HG02981 (cell line): ENCODE measurements around the gene SETD7.

Source experiments
- ATAC-seq: cut with Tn5 transposase; IDR thresholded peaks from one replicate; pipeline ENCODE4 v1.9.1; 2021; ENCODE audit warnings: mild to moderate bottlenecking, moderate library complexity; ENCODE audit not compliant: unreplicated experiment

Gene SETD7

GRCh38 chr4:139575072-139575471 lies 19.1 kb upstream of the SETD7 start:
- ATAC-seq: no peak

GRCh38 chr4:139574641-139575040 lies 18.6 kb upstream of the SETD7 start:
- ATAC-seq: no peak

- ATAC-seq: no peak
These were observed 12.4 kb upstream of the SETD7 start for GRCh38 chr4:139568206-139568955.

GRCh38 chr4:139567159-139567870 lies 11.3 kb upstream of the SETD7 start:
- no peak for ATAC-seq

- no peak for ATAC-seq
These were observed 8.5 kb upstream of the SETD7 start for GRCh38 chr4:139564502-139564901.

GRCh38 chr4:139563515-139563914 lies 7.5 kb upstream of the SETD7 start:
- ATAC-seq: no peak

GRCh38 chr4:139562839-139563238 lies 6.8 kb upstream of the SETD7 start:
- ATAC-seq: no peak

GRCh38 chr4:139562067-139562684 lies 6.2 kb upstream of the SETD7 start:
- no peak for ATAC-seq

GRCh38 chr4:139560406-139561104 lies 4.5 kb upstream of the SETD7 start:
- peak; percentile 55 for ATAC-seq

- ATAC-seq: no peak
These were observed 3.7 kb upstream of the SETD7 start for GRCh38 chr4:139559687-139560086.

GRCh38 chr4:139559089-139559479 lies 3.1 kb upstream of the SETD7 start:
- no peak for ATAC-seq

GRCh38 chr4:139558235-139559088 lies 2.4 kb upstream of the SETD7 start:
- ATAC-seq: no peak

- ATAC-seq: no peak
These were observed 1.6 kb upstream of the SETD7 start for GRCh38 chr4:139557556-139558110.

- peak; percentile 27 for ATAC-seq
These were observed 921 bp upstream of the SETD7 start for GRCh38 chr4:139556724-139557555.

GRCh38 chr4:139555705-139556070 lies 331 bp downstream of the SETD7 start:
- peak; percentile 14 for ATAC-seq

GRCh38 chr4:139554893-139555704 lies 920 bp downstream of the SETD7 start:
- peak; percentile 31 for ATAC-seq

GRCh38 chr4:139554642-139554892 lies 1.5 kb downstream of the SETD7 start:
- no peak for ATAC-seq

GRCh38 chr4:139553751-139554641 lies 2.0 kb downstream of the SETD7 start:
- ATAC-seq: no peak
